Stimulated activated memory B cell treated with anti-CD40 and anti-IgM and Interleukin-4, amounts not matched to agents 10 μg/mL and 1 μg/mL and 100 μg/mL, for 72 hours (primary cell): Measurements from ENCODE around the gene MPDU1.

Experiments
- ATAC-seq: fragments of 150-1000 bp; cut with Tn5 transposase; 2 replicates; pipeline ENCODE4 v1.10.0; 2021
- H3K27ac Mint-ChIP-seq: one replicate; pipeline ENCODE4 v1.8.0; 2022; ENCODE audit warnings: mild to moderate bottlenecking, mixed read lengths
- H3K27me3 Mint-ChIP-seq: one replicate; pipeline ENCODE4 v1.8.0; 2022; ENCODE audit warnings: mixed read lengths
- H3K36me3 Mint-ChIP-seq: one replicate; pipeline ENCODE4 v1.8.0; 2022; ENCODE audit warnings: mixed read lengths
- H3K4me1 Mint-ChIP-seq: one replicate; pipeline ENCODE4 v1.8.0; 2022; ENCODE audit warnings: mixed read lengths
- H3K4me3 Mint-ChIP-seq: one replicate; pipeline ENCODE4 v1.8.0; 2022; ENCODE audit warnings: mild to moderate bottlenecking, moderate library complexity, mixed read lengths
- H3K9me3 Mint-ChIP-seq: one replicate; pipeline ENCODE4 v1.8.0; 2022; ENCODE audit warnings: mixed read lengths

The MPDU1 gene

DNA sequence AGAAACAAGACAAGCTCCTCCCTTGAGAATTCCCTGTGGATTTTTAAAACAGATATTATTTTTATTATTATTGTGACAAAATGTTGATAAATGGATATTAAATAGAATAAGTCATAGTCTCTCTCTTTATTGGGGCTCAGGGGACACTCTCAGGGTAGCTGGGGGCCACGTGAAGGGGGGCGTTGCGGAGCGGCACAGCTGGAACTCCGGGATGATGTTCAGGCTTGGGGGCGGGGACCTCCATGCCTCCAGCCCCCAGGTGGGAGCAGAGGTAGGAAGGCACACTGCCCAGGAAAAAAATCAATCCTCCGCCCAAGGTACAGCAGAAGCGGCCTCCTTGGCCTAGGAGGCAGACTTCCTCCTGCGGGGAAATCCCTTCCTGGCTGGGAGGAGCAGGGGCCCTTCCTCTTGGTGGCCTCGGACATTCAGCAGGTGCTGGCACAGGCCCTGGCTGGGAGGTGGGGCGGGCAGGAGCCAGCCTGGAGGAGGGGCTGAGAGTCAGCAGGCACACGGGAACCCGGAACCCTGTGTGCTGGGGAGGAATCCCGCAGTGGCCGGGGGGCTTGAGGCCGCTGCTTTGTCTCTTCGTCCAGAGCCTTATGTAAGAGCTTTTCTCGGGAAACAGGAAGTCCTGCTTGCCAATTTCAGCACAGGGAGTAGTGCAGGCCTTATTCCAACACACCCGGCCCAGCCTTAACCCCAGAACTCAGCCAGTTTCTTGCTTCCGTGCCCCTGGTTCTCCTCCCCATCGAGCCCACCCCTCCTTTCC, 25.7 kb upstream of the MPDU1 start:
- H3K36me3 Mint-ChIP-seq, result peaks cover 9% of the 10 kb centered on the region
- H3K27me3 Mint-ChIP-seq, result no peaks in the 10 kb centered on the region
- H3K27ac Mint-ChIP-seq, result peak overlapping the region; percentile 98
- peak; percentile 70 for ATAC-seq
- no peaks in the 10 kb centered on the region for H3K9me3 Mint-ChIP-seq
- H3K4me3 Mint-ChIP-seq, result peak overlapping the region; percentile 85
- H3K4me1 Mint-ChIP-seq, result peaks cover 80% of the 10 kb centered on the region

DNA sequence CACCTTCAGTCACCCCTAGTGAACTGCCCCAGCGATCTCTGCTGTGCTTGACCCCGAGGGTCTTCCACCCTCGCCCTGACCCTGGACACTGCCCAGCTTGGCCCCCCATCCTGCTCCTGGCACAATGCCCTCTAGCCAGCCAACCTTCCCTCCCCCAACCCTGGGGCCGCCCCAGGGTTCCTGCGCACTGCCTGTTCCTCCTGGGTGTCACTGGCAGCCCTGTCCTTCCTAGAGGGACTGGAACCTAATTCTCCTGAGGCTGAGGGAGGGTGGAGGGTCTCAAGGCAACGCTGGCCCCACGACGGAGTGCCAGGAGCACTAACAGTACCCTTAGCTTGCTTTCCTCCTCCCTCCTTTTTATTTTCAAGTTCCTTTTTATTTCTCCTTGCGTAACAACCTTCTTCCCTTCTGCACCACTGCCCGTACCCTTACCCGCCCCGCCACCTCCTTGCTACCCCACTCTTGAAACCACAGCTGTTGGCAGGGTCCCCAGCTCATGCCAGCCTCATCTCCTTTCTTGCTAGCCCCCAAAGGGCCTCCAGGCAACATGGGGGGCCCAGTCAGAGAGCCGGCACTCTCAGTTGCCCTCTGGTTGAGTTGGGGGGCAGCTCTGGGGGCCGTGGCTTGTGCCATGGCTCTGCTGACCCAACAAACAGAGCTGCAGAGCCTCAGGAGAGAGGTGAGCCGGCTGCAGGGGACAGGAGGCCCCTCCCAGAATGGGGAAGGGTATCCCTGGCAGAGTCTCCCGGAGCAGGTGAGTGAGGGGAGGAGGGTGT, 24.9 kb upstream of the MPDU1 start, which contains the start of gene TNFSF13:
TSS of gene TNFSF13 (plus strand) at position 207 of the 776 bp plus-strand sequence. CDS start at position 497, 290 bp downstream.
- H3K9me3 Mint-ChIP-seq, result no peaks in the 10 kb centered on the region
- H3K27ac Mint-ChIP-seq, result peak within 1 kb of the TSS; percentile 98
- peak within 1 kb of the TSS; percentile 85 for H3K4me3 Mint-ChIP-seq
- peaks cover 6% of the 10 kb centered on the region for H3K36me3 Mint-ChIP-seq
- H3K4me1 Mint-ChIP-seq, result peaks cover 75% of the 10 kb centered on the region
- H3K27me3 Mint-ChIP-seq, result no peaks in the 10 kb centered on the region
- ATAC-seq, result no peak

DNA sequence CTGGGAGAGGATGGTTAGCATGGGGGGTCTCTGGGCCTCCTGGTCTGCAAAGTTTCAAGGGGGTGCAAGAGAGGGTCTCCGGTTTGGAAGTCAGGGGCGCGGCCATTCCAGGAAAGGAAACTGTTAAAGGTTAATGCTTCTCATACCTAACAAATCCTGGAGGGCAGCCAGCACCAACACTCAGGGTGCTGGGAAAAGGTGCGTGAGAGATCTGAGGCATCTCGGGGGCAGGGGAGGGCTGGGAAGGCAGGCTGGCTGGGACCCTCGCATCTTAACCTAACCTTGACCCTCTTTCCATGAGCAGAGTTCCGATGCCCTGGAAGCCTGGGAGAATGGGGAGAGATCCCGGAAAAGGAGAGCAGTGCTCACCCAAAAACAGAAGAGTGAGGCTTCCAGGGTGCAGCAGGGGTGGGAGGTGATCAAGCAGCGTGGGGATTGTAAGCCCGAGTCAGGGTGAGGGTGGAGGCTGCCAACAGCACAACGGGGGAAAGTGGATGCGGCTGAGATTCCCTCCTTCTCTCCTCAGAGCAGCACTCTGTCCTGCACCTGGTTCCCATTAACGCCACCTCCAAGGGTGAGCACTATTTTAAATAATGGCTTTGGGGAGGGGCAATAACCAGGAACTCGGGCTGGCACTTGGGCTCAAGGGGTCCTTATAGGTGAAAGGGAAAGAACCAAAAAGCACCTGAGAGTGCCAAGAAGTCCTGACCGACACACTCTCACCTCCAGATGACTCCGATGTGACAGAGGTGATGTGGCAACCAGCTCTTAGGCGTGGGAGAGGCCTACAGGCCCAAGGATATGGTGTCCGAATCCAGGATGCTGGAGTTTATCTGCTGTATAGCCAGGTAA, 24.1 kb upstream of the MPDU1 start:
- peaks cover 78% of the 10 kb centered on the region for H3K4me1 Mint-ChIP-seq
- no peaks in the 10 kb centered on the region for H3K27me3 Mint-ChIP-seq
- no peaks in the 10 kb centered on the region for H3K9me3 Mint-ChIP-seq
- peaks cover 10% of the 10 kb centered on the region for H3K36me3 Mint-ChIP-seq
- no peak for ATAC-seq
- H3K27ac Mint-ChIP-seq, result peak overlapping the region; percentile 98
- H3K4me3 Mint-ChIP-seq, result peak overlapping the region; percentile 89

DNA sequence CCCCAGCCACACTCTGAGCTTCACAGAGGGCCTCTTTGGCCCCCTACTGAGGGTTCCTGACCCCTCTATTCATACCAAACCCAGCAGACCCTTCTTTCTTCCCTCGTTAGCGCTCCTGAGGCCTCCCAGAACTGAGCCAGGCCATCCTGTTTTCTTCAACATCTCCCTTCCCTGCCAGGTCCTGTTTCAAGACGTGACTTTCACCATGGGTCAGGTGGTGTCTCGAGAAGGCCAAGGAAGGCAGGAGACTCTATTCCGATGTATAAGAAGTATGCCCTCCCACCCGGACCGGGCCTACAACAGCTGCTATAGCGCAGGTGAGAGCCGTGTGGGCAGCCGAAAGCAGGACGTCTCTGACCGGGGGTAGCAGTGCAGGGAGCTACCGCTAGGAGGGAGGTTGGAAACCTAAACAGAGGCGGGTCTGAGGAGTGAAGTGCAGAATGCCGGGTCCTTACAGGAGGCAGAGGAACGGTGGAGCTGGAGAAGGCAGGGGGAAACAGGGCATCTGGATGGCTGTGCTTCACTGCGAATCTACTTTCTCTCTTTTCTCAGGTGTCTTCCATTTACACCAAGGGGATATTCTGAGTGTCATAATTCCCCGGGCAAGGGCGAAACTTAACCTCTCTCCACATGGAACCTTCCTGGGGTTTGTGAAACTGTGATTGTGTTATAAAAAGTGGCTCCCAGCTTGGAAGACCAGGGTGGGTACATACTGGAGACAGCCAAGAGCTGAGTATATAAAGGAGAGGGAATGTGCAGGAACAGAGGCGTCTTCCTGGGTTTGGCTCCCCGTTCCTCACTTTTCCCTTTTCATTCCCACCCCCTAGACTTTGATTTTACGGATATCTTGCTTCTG, 23.3 kb upstream of the MPDU1 start:
- peak overlapping the region; percentile 89 for H3K4me3 Mint-ChIP-seq
- H3K36me3 Mint-ChIP-seq, result peaks cover 19% of the 10 kb centered on the region
- no peaks in the 10 kb centered on the region for H3K9me3 Mint-ChIP-seq
- peaks cover 74% of the 10 kb centered on the region for H3K4me1 Mint-ChIP-seq
- peak; percentile 56 for ATAC-seq
- peak overlapping the region; percentile 98 for H3K27ac Mint-ChIP-seq
- H3K27me3 Mint-ChIP-seq, result no peaks in the 10 kb centered on the region

DNA sequence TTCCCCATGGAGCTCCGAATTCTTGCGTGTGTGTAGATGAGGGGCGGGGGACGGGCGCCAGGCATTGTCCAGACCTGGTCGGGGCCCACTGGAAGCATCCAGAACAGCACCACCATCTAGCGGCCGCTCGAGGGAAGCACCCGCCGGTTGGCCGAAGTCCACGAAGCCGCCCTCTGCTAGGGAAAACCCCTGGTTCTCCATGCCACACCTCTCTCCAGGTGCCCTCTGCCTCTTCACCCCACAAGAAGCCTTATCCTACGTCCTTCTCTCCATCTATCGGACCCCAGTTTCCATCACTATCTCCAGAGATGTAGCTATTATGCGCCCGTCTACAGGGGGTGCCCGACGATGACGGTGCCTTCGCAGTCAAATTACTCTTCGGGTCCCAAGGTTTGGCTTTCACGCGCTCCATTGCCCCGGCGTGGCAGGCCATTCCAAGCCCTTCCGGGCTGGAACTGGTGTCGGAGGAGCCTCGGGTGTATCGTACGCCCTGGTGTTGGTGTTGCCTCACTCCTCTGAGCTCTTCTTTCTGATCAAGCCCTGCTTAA, 22.6 kb upstream of the MPDU1 start:
- Mint-ChIP-seq H3K9me3 (no peaks in the 10 kb centered on the region), H3K27ac (peak overlapping the region; percentile 98), H3K27me3 (no peaks in the 10 kb centered on the region), H3K36me3 (peaks cover 26% of the 10 kb centered on the region), H3K4me3 (peak overlapping the region; percentile 89), H3K4me1 (peaks cover 70% of the 10 kb centered on the region)
- peak; percentile 82 for ATAC-seq

DNA sequence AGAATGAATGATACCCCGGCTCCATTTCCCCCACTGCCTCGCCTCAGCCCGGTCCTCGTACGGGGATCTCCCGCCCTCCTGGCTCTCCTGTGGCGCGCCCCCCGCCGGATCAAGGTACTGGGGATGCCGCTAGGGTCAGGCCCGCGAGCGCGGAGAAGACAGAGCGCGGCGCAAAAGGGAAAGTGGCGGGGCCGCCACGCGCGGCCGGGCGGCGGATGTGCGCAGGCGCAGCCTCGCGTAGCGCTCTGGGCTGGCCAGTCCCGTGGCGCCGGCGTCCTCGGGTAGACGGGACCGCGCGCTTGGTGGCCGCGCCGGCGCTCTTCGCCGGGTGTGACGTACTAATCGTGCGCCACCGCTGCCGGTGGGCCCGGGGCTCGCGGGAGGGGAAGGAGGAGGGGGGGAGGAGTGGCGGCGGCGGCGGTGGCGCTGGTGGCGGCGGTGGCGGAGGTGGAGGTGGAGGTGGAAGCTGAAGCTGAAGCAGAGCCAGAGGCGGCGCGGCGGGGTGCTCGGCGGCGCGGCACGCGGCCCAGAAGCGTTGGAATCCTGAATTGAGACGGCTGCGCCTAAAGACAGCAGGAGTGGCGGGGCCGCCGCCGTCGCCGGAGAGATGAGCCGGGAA, 22.0 kb upstream of the MPDU1 start, which contains the start of gene SENP3:
TSS of gene SENP3 (plus strand) at position 331 of the 619 bp plus-strand sequence. CDS start 1,158 bp downstream, outside the sequence.
- H3K4me3 Mint-ChIP-seq, result peak within 1 kb of the TSS; percentile 89
- H3K4me1 Mint-ChIP-seq, result peaks cover 66% of the 10 kb centered on the region
- H3K27ac Mint-ChIP-seq, result peak within 1 kb of the TSS; percentile 98
- no peaks in the 10 kb centered on the region for H3K9me3 Mint-ChIP-seq
- ATAC-seq, result peak; percentile 89
- H3K27me3 Mint-ChIP-seq, result no peaks in the 10 kb centered on the region
- peaks cover 26% of the 10 kb centered on the region for H3K36me3 Mint-ChIP-seq

DNA sequence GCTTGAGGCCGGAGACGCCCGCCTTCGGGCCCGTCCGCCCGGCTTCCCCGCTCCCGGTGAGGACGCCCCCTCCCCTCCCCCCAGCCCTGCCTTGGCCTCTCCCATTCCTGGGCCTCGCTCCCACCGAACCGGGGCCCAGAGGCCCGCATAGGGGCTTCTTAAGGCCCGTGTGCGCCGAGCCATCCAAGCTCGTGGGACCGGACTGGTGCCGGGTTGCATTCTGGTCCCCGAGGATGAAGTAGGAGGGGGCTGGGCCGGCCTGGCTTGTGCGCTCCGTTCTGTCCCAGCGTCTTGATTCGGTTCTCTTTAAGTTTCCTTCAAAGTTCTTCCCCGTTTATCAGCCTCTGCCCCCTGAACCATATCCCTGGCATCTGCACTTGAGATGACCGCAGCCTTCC, 21.4 kb upstream of the MPDU1 start:
- peaks cover 64% of the 10 kb centered on the region for H3K4me1 Mint-ChIP-seq
- H3K27me3 Mint-ChIP-seq, result no peaks in the 10 kb centered on the region
- H3K4me3 Mint-ChIP-seq, result peak overlapping the region; percentile 89
- H3K36me3 Mint-ChIP-seq, result peaks cover 26% of the 10 kb centered on the region
- no peaks in the 10 kb centered on the region for H3K9me3 Mint-ChIP-seq
- peak overlapping the region; percentile 98 for H3K27ac Mint-ChIP-seq
- ATAC-seq, result no peak

DNA sequence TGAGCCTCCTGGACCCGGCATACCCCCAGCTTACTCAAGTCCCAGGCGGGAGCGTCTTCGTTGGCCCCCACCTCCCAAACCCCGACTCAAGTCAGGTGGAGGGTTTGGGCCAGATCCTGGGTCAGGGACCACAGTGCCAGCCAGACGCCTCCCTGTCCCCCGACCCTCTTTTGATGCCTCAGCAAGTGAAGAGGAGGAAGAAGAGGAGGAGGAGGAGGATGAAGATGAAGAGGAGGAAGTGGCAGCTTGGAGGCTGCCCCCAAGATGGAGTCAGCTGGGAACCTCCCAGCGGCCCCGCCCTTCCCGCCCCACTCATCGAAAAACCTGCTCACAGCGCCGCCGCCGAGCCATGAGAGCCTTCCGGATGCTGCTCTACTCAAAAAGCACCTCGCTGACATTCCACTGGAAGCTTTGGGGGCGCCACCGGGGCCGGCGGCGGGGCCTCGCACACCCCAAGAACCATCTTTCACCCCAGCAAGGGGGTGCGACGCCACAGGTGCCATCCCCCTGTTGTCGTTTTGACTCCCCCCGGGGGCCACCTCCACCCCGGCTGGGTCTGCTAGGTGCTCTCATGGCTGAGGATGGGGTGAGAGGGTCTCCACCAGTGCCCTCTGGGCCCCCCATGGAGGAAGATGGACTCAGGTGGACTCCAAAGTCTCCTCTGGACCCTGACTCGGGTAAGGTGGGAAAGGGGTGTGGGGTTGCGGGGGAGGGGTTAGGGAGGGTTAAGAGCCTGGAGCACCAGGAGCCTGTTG, 20.4 kb upstream of the MPDU1 start:
- Mint-ChIP-seq H3K27ac (peak overlapping the region; percentile 98), H3K4me1 (peaks cover 59% of the 10 kb centered on the region)

DNA sequence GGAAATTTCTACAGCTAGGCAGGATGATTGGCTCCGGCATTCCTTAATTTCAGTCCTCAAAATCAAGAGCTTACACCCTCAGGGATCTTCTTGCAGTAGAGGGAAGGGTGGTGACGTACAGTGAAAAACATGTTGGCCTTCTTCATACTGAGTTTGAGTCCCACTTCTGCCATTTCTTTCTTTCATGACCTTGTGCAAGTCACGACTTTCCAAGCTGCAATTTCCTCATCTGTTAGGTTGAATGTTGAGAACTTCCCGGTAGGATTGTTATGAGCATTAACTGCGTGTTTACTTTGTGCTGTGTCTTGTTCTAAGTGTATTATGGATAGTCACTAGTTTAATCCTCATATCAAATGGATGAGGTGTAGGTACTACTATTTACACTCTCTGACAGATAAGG, 14.1 kb upstream of the MPDU1 start:
- no peak overlapping the region for H3K27ac Mint-ChIP-seq
- H3K9me3 Mint-ChIP-seq, result no peaks in the 10 kb centered on the region
- peaks cover 40% of the 10 kb centered on the region for H3K4me1 Mint-ChIP-seq
- no peaks in the 10 kb centered on the region for H3K27me3 Mint-ChIP-seq
- H3K36me3 Mint-ChIP-seq, result peaks cover 74% of the 10 kb centered on the region
- no peak for ATAC-seq
- H3K4me3 Mint-ChIP-seq, result no peak overlapping the region

More for the DNA sequence above, 20.4 kb upstream of the MPDU1 start:
- ATAC-seq, result no peak
- Mint-ChIP-seq H3K4me3 (peak overlapping the region; percentile 89), H3K36me3 (peaks cover 32% of the 10 kb centered on the region), H3K27me3 (no peaks in the 10 kb centered on the region), H3K9me3 (no peaks in the 10 kb centered on the region)

DNA sequence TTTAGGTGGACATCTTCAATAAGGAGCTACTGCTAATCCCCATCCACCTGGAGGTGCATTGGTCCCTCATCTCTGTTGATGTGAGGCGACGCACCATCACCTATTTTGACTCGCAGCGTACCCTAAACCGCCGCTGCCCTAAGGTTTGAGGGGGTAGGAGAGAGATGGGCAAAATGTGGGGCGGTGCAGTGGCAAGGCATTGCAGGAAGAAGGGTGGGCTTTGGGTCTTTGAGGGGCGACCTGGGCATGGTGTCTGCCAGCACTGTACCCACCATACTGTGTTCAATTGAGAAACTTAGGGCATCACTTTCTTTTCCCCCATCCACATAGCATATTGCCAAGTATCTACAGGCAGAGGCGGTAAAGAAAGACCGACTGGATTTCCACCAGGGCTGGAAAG, 13.3 kb upstream of the MPDU1 start:
- Mint-ChIP-seq H3K36me3 (peaks cover 74% of the 10 kb centered on the region), H3K27me3 (no peaks in the 10 kb centered on the region), H3K4me1 (peaks cover 42% of the 10 kb centered on the region), H3K4me3 (peak overlapping the region; percentile 9), H3K27ac (no peak overlapping the region), H3K9me3 (no peaks in the 10 kb centered on the region)
- ATAC-seq, result no peak

DNA sequence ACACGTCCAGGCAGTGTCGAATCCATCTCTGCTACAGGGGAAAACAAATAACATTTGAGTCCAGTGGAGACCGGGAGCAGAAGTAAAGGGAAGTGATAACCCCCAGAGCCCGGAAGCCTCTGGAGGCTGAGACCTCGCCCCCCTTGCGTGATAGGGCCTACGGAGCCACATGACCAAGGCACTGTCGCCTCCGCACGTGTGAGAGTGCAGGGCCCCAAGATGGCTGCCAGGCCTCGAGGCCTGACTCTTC, 11.4 kb upstream of the MPDU1 start:
- no peaks in the 10 kb centered on the region for H3K9me3 Mint-ChIP-seq
- no peaks in the 10 kb centered on the region for H3K27me3 Mint-ChIP-seq
- peaks cover 75% of the 10 kb centered on the region for H3K36me3 Mint-ChIP-seq
- H3K4me1 Mint-ChIP-seq, result peaks cover 55% of the 10 kb centered on the region
- ATAC-seq, result no peak
- H3K27ac Mint-ChIP-seq, result peak overlapping the region; percentile 99
- H3K4me3 Mint-ChIP-seq, result peak overlapping the region; percentile 93

DNA sequence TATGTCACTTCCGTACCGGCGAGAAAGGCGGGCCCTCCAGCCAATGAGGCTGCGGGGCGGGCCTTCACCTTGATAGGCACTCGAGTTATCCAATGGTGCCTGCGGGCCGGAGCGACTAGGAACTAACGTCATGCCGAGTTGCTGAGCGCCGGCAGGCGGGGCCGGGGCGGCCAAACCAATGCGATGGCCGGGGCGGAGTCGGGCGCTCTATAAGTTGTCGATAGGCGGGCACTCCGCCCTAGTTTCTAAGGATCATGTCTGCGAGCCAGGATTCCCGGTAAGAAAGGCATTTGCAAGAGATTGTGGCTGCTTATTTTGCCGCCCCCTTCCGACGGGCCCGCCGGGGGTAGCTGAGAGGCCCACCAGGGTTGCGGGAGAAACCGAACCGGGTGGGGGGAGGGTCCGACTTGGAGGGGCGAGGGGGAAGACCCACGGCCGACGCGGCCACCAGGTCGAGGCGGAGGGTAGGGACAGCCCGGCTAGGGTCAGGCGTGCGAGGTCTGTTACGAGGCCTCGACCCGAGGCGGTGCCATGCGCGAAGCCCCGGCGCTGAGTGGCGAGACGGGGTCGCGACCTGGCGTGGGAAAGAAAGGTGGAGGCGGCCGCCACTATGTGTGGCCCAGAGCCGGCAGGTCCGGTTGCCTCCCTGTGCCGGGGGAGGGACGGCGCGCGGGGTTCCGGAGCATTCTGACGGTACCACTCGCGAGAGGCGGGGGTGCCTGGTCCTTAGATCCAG, 10.9 kb upstream of the MPDU1 start:
- ATAC-seq, result peak; percentile 97
- Mint-ChIP-seq H3K36me3 (peaks cover 75% of the 10 kb centered on the region), H3K9me3 (no peaks in the 10 kb centered on the region), H3K27me3 (no peaks in the 10 kb centered on the region), H3K4me3 (peak overlapping the region; percentile 93), H3K27ac (peak overlapping the region; percentile 99), H3K4me1 (peaks cover 55% of the 10 kb centered on the region)
